NCI-H526 (cell line): Measurements from ENCODE around the gene LDLRAP1.
A peak's percentile ranks its signal among the peaks of the same experiment; 100 is the strongest.

ENCODE experiments used
- DNase-seq, 2 experiments: peaks; one replicate each; lab custom pipeline; 2025; lab: John Stamatoyannopoulos, UW

The LDLRAP1 gene

DNA sequence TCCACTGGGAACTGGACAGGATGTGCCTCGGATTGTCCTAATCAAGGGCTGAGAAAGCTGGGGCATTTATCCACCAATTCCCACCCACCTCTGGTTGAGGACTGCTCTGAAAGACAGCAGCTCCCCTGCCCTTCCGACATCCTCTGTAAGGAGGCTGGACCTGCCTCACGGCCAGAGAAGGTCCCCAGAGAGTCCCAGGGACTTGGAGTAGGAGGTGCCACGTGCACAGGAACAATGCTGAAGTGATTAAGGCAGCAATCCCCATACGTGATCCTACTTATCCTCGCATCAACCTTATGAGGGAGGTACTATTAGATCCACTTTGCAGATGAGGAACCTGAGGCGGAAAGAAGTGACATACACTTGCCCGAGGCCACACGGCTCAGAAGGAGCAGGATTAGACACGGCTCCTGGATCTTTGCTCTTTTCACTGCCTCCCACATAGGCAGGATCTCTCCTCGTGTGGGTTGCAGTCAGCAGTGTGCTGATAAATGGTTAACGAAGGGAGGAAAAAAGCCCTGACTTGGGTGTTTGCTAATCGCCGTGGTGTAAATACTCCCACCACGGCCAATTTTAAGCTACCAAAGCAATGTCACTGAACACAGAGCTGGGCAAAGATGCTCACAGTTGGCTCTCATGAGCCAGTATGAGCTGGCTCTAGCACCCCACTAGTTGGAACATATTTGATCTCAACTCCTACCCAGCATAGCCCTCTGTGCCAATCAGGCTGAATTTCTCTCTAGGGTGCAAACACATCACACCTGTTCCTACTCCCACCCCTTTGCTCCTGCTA lies 18.6 kb upstream of the LDLRAP1 start:
- DNase-seq: no peak

DNA sequence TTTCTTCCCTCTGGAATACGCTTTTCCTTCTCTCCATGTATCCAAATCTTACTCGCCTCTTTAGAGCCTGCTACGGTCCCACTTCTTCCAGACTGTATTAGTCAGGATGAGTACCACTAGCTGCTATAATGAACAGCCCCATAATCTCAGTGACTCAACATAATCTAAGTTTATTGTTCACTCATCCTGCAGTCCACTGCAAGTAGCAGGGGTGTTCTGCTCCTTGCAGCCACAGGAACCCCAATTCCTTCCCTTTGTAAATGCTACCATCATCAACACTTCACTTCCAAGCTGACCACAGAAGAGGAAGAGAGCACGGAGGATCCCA lies 18.1 kb upstream of the LDLRAP1 start:
- DNase-seq: no peak

GRCh38 chr1:25526753-25527152 lies 16.7 kb upstream of the LDLRAP1 start:
- no peak for DNase-seq

DNA sequence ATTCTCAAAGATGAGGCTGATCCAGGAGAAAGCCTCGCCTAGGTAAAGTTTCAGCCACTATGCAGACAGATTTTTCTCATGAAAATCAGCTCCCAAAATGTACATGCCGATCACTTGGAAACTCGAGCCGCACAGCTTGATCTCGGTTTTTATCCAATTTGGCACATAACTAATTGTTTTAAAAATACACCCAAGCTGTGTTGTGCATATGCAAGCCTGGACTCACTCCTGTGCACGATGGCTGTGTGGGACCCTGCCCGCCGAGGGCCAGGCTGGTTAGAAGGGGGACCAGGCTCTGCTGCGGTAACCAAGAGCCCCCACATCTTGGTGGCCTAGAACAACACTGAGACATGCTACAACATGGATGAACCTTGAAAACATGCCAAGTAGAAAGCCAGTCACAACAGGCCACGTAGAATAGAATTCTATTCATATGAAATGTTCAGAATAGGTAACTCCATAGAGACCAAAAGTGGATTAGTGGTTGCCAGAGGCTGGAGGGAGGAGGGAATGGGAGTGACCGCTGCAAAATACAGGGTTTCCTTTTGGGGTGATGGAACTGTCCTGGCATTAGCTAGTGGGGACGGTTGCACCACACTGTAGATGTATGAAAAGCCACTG lies 16.1 kb upstream of the LDLRAP1 start:
- no peak for DNase-seq

GRCh38 chr1:25527946-25528595 lies 15.3 kb upstream of the LDLRAP1 start:
- DNase-seq: no peak

DNA sequence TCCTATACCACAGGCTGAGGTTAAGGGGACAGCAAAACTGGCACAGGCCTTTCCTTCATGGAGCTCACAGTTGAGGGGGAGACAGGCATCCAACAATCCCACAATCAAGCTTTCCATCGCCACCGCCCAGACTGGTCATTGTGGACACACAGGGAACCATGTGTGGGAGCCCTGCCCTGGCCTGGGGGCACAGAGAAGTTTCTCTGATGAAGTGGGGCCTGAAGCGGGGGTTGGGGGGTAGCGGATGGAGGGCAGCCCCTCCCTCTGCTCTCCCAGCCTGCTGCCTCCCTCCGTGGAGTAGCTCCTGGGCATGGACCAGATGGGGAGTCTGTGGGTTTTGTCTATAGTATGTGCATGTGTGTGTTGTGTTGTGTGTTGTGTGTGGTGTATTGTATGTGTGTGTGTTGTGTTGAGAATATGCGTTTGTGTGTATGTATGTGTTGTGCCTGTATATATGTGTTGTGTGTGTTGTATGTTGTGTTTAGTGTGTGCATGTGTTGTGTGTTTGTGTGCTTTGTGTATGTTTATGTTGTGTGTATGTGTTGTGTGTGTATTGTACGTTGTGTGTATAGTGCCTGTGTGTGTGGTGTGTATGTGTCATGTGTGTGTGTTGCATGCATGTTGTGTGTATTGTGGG lies 14.4 kb upstream of the LDLRAP1 start:
- no peak for DNase-seq

DNA sequence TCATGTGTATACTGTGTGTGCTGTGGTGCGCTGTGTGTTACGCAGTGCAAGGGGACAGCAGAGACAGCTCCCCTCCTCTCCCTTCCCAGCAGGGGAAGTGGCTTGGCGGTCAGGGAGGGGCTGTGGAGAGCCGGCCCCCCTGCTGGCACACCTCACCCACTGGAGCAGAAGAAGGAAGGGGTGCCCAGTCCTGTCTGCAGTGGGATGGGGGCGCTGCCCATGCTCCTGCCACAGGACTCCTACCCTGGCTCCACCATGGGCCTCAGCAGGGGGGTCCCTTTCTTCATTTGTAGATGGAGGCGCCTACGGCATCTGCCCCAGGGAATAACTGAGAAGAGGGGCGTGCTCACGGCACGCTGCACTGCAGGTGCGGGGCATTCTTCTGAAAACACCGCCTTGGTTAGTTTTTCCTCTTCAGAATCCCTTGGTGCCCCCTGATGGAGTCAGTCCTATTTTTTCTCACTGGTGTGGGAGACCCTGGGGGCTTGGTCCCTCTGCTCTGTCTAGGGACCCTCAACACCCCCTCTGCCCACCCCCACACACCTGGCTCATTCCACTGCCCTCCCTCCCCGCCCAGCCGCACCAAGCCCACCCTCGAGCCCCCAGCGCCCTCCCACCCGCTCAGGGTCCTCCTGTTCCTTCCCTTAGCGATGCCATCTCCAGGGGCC lies 13.8 kb upstream of the LDLRAP1 start:
- DNase-seq: peak in 1 of 2 experiments; percentile 27

DNA sequence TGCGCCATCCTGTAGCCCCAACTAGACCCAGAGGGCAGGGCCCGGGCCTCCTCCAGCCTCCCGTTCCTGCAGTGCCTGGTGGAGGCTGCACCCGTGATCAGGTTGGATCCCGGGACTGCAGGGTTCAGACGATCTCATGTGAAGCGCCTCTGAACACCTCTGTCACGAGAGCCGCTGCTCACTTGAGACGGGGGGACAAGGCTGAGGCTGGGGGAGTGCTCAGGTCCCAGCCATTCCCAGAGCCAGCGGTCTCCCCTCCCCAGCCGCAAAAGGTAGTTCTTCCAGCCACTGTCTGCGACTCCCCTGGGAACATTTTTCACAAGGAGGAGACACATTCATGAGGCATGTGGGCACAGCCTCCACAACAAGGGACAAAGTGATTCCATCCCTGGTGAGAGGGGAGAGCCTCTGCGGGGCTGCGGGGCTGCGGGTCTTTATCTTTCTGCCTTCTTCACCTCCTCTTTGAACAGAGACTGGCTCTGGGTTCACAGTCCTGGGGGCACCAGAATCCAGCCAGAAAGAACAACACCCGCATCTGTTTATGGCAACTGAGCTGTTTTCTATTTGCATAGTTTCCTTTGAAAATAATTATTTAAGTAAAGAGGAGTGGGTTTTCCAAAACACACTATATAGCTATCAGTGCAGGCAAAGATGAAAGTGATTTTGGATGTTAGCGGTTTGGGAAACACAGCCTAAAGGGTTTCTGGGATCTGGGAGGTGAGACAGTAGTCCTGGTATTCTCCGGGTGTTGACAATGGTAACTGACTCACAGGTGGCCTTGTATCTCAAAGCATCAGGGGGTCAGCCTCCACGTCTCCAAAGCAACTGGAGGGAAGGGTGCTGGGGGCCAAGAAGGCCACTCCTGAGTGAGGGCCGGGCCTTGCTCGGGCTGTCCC lies 13.0 kb upstream of the LDLRAP1 start:
- DNase-seq: no peak

GRCh38 chr1:25531082-25531461 lies 12.3 kb upstream of the LDLRAP1 start:
- DNase-seq: no peak

DNA sequence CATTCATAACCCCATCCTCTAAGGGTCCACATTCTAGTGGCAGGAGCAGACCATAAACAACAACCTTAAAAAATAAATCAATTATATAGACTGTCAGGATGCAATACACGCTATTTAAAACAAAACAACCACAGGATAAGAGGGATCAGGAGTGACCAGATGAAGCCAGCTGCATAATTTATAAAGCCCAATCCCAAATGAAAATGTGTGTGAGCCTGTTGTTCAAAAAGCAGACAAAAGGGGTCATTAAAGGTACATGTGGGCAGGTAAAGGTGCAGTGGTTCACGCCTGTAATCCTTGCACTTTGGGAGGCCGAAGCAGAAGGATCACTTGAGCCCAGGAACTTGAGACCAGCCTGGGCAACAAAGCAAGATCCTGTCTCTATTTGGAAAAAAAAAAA lies 10.4 kb upstream of the LDLRAP1 start:
- no peak for DNase-seq

DNA sequence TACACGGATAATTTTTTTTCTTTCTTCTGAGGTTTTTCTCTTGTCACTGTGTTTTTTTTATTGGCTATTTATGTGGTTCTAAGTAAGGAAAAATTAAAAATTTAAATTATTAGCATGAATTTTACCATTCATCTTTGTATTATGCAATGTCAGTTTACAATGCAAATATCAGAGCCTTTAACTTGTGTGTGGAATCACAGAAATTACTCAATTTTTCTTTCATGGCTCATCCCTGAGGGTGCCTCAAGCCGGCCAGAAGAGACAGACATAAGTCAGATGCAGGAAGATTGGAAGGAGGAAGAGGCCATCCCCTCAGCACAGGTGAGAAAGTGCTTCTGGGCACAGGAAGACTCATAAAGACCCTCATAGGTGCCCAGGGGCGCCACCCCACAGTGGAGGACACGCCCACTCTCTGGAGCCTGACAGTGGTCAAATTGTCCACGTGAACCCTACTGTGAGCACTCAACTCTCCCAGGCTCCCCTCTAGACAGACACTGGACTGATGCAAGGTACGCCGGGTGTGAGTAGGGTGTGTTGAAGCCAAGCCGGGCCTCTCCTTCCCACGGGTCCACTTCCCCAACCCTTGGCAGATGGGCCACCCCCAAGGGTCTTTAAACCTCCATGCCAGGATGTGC lies 9.5 kb upstream of the LDLRAP1 start:
- no peak for DNase-seq

DNA sequence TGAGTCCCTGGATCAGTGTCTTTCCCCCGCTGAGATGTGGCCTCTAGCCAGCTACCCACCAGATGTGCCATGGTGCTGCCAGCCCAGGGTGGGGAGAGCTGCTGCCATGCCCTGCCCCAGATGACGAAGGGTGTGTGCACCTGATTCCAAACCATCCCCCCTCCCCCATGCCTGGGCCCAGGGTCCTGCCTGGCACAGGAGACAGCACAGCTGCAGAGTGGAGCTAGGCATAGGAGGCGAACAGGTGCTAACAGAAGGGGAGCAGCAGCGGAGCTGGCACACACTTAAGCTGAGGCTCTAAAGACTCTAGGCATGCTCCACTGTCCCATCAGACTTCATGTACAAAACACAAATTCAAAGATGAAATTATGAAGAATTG lies 9.0 kb upstream of the LDLRAP1 start:
- no peak for DNase-seq

GRCh38 chr1:25536124-25536523 lies 7.3 kb upstream of the LDLRAP1 start:
- DNase-seq: no peak

DNA sequence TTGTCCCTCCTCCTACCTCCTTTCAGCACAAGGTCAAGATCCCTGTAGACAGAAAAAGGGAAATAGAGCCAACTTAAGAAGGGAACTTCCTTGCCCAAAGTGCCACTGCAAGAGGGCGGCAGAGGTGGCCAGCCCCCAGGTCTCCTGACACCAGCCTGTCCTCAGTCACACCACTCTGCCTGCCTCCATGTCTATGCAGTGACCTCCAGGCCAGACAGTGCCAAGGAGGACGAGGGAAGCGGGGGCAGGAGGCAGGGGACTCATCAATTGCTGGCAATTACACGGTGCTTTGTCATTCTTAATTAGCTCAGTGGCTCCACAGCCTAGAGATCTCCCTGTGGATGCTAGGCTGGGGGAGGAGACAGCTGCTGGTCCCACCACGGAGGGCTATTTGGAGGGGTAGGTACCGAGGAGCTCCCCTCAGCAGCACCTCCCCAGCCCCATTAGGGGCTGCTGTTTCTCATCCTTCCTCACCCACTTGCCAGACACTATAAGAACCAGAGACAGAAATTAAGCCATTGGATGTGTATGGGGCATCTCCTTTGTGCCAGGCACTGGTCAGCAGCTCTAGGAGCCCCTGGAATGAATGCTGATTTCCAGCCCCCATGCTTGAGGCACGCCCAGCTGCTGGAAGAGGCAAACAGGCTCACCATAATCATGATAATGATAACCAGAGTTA lies 6.1 kb upstream of the LDLRAP1 start:
- no peak for DNase-seq

DNA sequence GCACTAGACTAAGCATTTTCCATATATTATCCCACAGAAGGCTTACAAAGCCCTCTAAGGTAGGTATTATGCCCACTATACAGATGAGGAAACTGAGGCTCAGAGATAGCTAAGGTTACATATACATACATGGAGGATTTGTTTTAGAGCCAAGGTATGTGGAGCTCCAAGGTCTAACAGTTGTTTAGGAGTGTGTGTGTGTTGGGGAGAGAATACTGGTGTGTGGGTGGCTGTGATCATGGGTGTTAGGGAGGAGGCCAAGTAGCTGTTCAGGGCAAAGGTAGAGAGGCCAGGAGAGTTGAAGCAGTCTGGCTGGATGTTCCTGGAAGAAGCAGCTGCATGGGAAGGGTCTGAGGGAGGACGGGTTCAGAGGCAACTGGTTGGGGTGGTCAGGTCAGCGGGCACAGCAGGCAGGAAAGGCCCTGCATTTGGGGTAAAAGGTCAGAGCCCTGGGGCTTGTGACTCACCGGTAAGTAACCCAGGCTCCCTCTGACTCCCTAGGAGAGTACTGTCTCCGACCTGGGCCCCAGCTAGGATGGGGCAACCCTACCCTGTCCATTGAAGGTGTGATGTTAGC lies 5.1 kb upstream of the LDLRAP1 start:
- no peak for DNase-seq

DNA sequence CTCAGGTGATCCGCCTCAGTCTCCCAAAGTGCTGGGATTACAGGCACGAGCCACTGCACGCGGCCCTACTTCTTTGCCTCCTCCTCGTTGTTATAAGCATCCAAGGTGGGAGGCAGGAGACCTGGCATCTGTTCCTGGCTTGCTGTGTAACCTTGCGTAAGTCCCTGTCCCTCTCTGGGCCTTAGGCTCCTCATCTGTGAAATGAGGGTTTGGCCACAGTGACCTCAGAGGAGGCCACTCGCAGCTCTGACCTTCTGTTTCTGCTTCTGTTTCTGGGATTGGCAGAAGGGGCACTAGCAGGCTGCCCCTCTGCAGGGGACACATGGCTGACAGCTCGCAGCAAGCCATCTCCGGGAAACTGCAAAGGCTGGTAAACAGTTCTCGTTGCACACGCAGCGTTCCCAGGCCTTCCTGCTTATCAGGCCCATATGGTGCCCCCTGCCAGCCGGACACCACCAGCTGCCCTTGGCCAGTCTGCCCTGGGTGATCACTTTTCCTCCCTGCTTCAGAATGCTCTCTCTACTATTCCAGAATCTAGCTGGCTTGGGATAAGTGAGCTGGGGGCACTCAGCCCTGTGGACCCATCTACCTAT lies 2.6 kb upstream of the LDLRAP1 start:
- no peak for DNase-seq

- DNase-seq: no peak
Observed at GRCh38 chr1:25541425-25541824, 2.0 kb upstream of the LDLRAP1 start.

DNA sequence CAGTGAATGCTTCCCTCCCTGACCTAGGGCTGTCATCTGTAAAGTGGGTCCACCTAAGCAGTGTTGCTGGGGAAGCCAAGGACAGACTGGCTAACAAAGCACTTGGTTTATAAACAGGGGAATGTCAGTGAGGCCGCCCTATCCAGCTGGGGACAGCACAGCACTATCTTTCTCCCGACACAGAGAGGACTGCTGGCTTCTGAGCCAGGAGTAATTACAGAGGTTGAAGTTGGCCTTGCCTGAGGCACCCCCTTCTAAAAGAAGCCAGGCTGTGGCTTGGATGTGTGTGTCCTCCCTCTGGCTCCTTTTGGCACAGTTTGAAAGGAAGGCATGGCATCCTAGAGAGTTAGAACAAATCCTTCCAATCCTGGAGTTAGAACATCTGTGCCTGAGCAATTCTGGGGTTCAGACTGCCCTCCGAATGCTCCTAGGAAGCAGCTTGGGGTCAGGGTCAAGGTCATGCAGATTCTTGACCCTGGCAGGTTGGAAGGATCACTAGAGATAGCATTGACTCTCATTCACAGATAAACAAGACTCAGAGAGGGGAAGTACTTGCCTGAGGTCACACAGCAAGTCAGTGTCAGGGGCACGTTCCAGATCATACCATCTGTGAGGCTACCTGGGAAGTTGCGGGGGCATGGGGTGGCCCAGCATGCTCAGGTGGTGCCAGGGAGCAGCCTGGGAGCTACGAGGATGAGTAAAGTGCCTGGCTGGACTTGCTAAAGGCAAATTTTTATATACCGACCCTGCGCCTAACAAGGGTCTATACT lies 1.3 kb upstream of the LDLRAP1 start:
- DNase-seq: no peak

- DNase-seq: no peak
Observed at GRCh38 chr1:25543005-25543424, 391 bp upstream of the LDLRAP1 start.
